ENCODE data around the gene ZNF415.

The ZNF415 gene

DNA sequence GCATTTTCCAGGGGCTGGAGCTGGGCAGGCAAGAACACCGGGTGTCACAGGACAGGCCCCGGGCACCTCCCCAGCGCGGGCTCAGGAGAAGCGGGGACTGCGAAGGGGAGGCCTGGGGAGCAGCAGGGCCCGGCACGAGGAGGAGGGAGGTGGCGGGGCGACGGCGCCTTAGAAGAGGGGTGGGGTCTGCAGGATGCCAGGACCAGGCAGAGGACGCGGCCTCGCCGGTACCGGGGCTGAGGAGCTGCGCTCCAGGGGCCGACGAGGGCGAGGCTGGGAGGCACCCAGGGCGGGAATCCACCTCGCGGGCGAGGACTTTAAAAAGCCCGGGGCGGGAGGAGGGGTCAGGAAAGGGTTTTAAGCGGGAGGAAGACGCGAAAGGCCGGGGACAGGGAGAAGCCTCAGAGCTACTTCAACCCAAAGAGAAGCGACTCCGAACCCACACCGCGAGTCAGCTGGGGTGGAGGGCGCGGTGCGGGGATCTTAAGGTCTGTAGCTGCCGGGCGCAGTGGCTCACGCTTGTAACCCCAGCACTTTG, 25.5 kb upstream of the ZNF415 start:
- Histone ChIP-seq H3K9me3 (ENCODE audit: insufficient read depth, low read length, severe bottlenecking) (no peaks in the 10 kb centered on the region), H3K79me2 (ENCODE audit: insufficient read depth, low read length) (peaks cover 44% of the 10 kb centered on the region), H3K4me3 (ENCODE audit: low read depth in 1 of 2, low read length in 2 of 2) (peak overlapping the region; percentile 72 to 85; a peak in 3 of 4 replicates), H3K9ac (ENCODE audit: low read depth, low read length) (peak overlapping the region; percentile 82), H3K4me2 (ENCODE audit: insufficient read depth, low read length) (peak overlapping the region; percentile 74), H2AFZ (ENCODE audit: low read depth, low read length) (peak overlapping the region; percentile 76), H3K4me1 (ENCODE audit: insufficient read depth, low read length) (peaks cover 31% of the 10 kb centered on the region), H3K27me3 (ENCODE audit: insufficient read depth, low read length, poor library complexity) (no peaks in the 10 kb centered on the region), H3K36me3 (ENCODE audit: insufficient read depth, low read length) (peaks cover 27% of the 10 kb centered on the region), H3K27ac (ENCODE audit: low read length) (peak overlapping the region; percentile 72), H4K20me1 (ENCODE audit: insufficient read depth, low read length) (peaks cover 11% of the 10 kb centered on the region)
- no peak for TF ChIP-seq EZH2 (IDR thresholded peaks at IDR 0.05; ENCODE audit: borderline replicate concordance, low read depth, low read length, severe bottlenecking)
- TF ChIP-seq, protein P1, sequence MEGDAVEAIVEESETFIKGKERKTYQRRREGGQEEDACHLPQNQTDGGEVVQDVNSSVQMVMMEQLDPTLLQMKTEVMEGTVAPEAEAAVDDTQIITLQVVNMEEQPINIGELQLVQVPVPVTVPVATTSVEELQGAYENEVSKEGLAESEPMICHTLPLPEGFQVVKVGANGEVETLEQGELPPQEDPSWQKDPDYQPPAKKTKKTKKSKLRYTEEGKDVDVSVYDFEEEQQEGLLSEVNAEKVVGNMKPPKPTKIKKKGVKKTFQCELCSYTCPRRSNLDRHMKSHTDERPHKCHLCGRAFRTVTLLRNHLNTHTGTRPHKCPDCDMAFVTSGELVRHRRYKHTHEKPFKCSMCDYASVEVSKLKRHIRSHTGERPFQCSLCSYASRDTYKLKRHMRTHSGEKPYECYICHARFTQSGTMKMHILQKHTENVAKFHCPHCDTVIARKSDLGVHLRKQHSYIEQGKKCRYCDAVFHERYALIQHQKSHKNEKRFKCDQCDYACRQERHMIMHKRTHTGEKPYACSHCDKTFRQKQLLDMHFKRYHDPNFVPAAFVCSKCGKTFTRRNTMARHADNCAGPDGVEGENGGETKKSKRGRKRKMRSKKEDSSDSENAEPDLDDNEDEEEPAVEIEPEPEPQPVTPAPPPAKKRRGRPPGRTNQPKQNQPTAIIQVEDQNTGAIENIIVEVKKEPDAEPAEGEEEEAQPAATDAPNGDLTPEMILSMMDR (IDR thresholded peaks at IDR 0.05; ENCODE audit: borderline replicate concordance, extremely low read depth, low read length, poor library complexity, severe bottlenecking) = no peak
- ATAC-seq (ENCODE audit: insufficient read depth, low read depth) = peak; percentile 59
- peak; percentile 57 for DNase-seq

DNA sequence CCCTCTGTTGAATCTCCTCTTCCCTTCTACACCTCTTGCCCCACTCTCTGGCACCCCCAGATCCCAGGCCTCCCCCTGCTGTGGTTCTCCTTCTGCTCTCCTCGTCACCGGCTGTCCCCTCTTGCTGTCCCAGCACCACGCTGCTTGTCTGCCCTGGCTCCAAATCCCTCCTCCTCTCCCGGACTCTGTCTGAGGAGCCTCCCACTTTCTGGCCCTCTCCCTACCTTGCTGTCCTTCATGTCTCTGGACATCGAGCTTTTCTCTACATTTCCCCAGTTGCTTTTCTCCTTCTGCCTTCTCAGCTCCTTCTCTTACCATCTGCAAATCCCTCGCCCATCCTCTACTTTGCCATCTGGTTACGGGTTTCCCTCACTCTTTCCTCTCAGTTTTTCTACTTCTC, 24.9 kb upstream of the ZNF415 start:
- peaks cover 44% of the 10 kb centered on the region for H3K79me2 ChIP-seq (ENCODE audit: insufficient read depth, low read length)
- H3K36me3 ChIP-seq (ENCODE audit: insufficient read depth, low read length) = peaks cover 31% of the 10 kb centered on the region
- TF ChIP-seq, protein P1 (IDR thresholded peaks at IDR 0.05; ENCODE audit: borderline replicate concordance, extremely low read depth, low read length, poor library complexity, severe bottlenecking) = no peak
- TF ChIP-seq EZH2 (IDR thresholded peaks at IDR 0.05; ENCODE audit: borderline replicate concordance, low read depth, low read length, severe bottlenecking) = no peak
- no peaks in the 10 kb centered on the region for H3K9me3 ChIP-seq (ENCODE audit: insufficient read depth, low read length, severe bottlenecking)
- peak overlapping the region; percentile 74 for H3K4me2 ChIP-seq (ENCODE audit: insufficient read depth, low read length)
- ATAC-seq (ENCODE audit: insufficient read depth, low read depth) (peak; percentile 7; the same call in 1 of the 3 replicates), DNase-seq (no peak)
- peaks cover 11% of the 10 kb centered on the region for H4K20me1 ChIP-seq (ENCODE audit: insufficient read depth, low read length)
- H3K27me3 ChIP-seq (ENCODE audit: insufficient read depth, low read length, poor library complexity) = no peaks in the 10 kb centered on the region
- H3K4me3 ChIP-seq (ENCODE audit: low read depth in 1 of 2, low read length in 2 of 2) = peak overlapping the region; percentile 72 to 85; a peak in 3 of 4 replicates
- peak overlapping the region; percentile 76; the same call in 1 of the 2 replicates for H2AFZ ChIP-seq (ENCODE audit: low read depth, low read length)
- peak overlapping the region; percentile 72 for H3K27ac ChIP-seq (ENCODE audit: low read length)
- H3K4me1 ChIP-seq (ENCODE audit: insufficient read depth, low read length) = peaks cover 31% of the 10 kb centered on the region
- H3K9ac ChIP-seq (ENCODE audit: low read depth, low read length) = peak overlapping the region; percentile 82

DNA sequence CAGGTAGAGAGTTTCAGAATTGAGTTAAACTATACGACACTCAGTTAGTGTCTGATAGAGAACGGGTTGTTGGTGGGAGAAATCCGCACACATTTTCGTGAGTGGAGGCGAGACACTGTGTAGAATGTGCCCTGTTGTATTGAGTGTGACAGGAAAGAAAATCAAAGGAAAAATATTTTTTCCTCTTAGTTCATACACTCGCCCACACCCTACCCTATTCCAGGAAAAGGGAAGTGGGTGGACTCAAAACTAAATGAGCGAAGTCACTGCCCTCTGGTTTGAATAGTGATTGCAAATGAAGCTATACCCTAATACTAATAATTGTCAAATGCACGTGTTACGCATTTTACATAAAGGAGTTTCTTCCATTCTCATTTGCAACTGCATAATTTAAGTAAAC, 24.1 kb upstream of the ZNF415 start:
- no peak for DNase-seq
- H3K27ac ChIP-seq (ENCODE audit: low read length) = no peak overlapping the region
- H3K79me2 ChIP-seq (ENCODE audit: insufficient read depth, low read length) = peaks cover 47% of the 10 kb centered on the region
- H3K9me3 ChIP-seq (ENCODE audit: insufficient read depth, low read length, severe bottlenecking) = no peaks in the 10 kb centered on the region
- no peak for ATAC-seq (ENCODE audit: insufficient read depth, low read depth)
- TF ChIP-seq, protein P1 (IDR thresholded peaks at IDR 0.05; ENCODE audit: borderline replicate concordance, extremely low read depth, low read length, poor library complexity, severe bottlenecking) = no peak
- no peak for TF ChIP-seq EZH2 (IDR thresholded peaks at IDR 0.05; ENCODE audit: borderline replicate concordance, low read depth, low read length, severe bottlenecking)
- peaks cover 11% of the 10 kb centered on the region for H4K20me1 ChIP-seq (ENCODE audit: insufficient read depth, low read length)
- peaks cover 35% of the 10 kb centered on the region for H3K36me3 ChIP-seq (ENCODE audit: insufficient read depth, low read length)
- no peak overlapping the region for H2AFZ ChIP-seq (ENCODE audit: low read depth, low read length)
- no peaks in the 10 kb centered on the region for H3K27me3 ChIP-seq (ENCODE audit: insufficient read depth, low read length, poor library complexity)
- H3K9ac ChIP-seq (ENCODE audit: low read depth, low read length) = peak overlapping the region; percentile 82
- peaks cover 31% of the 10 kb centered on the region for H3K4me1 ChIP-seq (ENCODE audit: insufficient read depth, low read length)
- H3K4me3 ChIP-seq (ENCODE audit: low read depth in 1 of 2, low read length in 2 of 2) = peak overlapping the region in 1 of 2 experiments; percentile 85; a peak in 1 of 4 replicates
- peak overlapping the region; percentile 74 for H3K4me2 ChIP-seq (ENCODE audit: insufficient read depth, low read length)
